GM12801 (cell line): ENCODE measurements around the gene GMPR2.

Source experiments
- TF ChIP-seq, protein P1 (sequence below): IDR thresholded peaks from one replicate; pipeline ENCODE4 v1.5.1; 2011; ENCODE audit warnings: control low read depth; ENCODE audit not compliant: insufficient read length; ENCODE audit errors: extremely low read depth

The GMPR2 gene

DNA sequence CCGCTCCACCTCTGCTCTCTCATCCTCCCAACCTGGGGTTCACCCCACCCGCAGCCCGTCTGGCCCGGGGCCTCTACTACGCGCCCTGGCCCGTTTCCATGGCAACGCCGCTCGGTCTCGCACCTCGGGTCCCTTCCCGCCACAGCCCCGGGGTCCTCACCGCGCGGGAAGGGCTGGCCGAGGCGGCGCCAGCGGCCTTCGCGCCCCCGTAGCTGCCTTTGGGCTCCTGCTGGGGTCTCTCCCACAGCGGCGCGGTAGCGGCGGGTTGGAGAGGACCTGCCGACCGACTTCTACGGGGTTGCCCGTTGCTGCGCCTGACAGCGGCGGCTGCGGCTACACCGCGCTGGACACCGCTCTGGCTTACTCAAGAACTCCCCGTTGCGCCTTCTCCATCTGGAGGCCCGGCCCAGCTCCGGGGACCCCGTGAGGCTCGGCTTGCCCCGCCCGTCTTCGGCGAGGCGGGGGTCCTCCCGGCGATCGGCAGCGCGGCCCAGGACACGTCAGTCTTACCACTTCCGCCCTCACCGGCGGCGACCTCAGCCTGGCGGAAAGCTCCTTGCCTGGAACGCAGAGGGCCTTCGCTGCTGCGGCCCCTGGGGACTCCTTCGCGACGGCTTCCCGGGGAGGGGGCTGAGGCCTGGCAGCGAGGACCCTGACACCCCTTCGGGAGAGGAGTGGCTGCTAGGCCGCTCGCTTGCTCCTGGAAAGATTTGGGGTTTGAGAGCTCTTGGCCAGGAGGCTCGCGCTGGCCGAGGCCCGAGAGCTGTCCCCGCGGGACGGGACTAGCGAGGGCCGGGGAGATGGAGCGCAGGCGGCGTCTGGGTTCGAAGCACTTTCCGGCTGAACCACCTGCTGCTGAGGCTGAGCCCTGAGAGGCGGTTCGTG is 37.3 kb upstream of the GMPR2 start, which contains the start of gene TM9SF1:
TM9SF1 (minus strand) TSS at position 256 of the 885 bp plus-strand sequence. CDS start 422 bp downstream, outside the sequence.
- TF ChIP-seq, protein P1, sequence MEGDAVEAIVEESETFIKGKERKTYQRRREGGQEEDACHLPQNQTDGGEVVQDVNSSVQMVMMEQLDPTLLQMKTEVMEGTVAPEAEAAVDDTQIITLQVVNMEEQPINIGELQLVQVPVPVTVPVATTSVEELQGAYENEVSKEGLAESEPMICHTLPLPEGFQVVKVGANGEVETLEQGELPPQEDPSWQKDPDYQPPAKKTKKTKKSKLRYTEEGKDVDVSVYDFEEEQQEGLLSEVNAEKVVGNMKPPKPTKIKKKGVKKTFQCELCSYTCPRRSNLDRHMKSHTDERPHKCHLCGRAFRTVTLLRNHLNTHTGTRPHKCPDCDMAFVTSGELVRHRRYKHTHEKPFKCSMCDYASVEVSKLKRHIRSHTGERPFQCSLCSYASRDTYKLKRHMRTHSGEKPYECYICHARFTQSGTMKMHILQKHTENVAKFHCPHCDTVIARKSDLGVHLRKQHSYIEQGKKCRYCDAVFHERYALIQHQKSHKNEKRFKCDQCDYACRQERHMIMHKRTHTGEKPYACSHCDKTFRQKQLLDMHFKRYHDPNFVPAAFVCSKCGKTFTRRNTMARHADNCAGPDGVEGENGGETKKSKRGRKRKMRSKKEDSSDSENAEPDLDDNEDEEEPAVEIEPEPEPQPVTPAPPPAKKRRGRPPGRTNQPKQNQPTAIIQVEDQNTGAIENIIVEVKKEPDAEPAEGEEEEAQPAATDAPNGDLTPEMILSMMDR, result no peak

DNA sequence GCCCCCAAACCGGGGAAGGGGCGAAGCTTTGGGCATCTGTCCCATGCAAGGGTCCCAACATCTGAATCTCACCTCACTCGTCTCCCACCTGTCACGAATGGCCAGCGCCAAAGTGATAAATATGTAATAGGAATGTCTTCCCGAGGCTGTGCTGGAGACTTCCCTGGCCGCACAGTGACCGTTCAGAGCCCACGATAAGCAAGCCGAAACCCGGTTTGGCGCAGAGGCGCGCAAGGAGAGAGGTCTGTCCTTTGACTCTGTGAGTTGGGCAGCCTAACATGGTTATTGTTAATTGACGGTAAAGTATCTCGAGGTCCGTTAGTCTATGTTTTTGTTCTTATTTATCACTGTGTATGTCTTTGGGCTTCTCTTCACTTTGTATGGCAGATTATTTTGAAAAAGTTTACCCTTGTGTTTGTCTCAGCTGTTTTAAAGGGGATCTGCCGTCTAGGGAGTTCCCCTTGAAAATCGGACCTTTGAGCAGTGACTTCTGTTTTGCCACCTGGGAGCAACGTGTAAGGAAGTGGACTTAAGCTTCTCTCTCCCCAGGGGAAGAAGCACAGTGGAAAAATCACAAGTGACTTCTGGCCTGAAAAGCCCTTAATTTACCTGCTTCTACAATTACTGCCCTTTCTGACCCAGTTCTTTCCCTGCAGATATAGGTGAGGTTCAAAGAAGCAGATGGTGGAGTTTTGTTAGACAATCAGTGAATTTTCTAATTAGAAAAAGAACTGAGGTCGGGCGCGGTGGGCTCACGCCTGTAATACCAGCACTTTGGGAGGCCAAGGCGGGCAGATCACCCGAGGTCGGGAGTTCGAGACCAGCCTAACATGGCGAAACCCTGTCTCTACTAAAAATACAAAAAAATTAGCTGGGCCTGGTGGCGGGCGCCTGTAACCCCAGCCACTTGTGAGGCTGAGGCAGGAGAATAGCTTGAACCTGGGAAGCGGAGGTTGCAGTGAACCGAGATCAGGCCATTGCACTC is 36.4 kb upstream of the GMPR2 start:
- TF ChIP-seq, protein P1, result no peak

DNA sequence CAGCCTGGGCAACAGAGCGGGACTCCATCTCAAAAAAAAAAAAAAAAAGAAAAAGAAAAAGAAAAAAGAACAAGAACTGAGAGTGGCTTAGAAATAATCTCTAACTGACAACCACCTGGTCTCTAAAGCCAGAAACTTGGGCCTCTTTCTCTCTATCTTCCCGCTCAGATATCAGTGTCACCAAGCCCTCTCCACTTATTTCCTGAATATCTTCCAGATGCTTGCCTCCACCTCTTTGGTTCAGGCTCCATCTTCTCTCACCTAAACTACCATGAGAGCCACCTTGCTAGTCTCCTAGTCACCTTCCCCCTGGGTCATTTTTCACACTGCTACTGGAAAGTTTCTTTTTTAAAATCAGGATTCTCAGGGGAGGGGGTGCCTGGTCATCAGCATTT is 35.7 kb upstream of the GMPR2 start:
- TF ChIP-seq, protein P1, result no peak

DNA sequence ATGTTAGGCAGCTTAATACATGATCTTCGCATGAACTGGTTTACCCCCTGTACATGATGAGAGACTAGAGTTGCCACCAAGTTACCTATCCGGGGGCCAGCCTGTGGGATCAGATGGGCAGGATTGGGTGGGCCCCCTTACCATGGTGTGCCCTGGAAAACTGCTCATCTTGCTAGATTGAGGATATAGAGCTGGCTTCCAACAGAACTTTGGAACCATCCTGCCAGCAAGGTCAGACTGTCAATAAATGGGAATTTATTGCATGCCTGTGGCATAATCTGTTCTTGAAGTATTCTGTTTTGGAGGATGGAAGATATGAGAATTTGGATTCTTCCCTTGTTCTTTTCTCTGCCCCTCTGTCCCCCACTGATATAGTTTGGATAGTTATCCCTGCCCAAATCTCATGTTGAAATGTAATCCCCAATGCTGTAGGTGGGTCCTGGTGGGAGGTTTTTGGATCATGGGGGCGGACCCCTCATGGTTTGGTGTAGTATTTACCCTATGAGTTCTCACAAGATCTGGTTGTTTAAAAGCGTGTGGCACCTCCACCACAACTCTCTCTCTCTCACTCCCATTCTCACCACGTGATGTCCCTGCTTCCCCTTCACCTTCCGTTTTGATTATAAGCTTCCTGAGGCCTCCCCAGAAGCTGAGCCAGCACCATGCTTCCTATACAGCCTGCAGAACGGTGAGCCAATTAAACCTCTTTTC is 33.8 kb upstream of the GMPR2 start:
- TF ChIP-seq, protein P1, result no peak

DNA sequence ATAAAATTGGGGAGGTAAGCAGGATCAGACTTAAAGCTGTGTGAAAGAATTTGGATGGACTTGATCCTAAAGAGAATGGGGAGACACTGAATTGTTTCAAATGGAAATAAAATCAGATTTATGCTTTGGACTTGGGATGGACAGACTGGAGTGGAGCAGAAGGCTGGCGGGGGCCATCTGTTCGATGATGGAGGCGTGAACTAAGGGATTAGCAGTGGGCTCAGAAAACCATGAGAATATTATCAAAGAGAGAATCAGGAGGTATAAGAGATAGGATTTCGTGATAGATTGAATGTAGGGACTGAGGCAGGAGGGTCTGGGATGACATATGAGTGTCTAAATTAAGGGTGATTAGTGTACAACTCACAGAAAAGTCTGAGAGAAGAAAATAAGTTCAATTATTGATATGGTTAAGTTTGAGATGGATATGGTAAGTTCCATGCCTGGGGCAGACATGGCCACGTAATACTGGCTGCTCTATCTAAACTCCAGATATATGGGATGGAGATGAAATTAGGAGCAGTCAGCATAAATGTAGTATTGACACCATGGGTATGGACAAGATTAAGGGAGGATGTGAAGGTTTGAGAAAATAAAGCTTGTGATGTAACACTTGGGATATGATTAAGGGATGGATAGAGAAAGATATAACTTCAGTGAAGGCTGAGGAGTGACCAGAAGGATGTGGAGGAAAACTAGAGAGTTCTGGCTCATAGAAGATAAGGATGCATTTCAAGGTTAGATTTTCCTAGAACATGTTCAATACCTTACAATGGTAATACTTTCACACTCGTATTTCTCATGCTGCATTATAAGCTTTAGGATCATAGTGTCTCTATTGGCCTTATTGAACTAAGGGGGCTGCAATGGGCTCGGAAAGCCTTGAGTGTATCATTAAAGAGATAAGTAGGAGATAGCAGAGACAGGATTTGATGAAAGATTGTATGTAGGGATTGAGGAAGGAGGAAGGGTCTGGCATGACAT is 28.3 kb upstream of the GMPR2 start:
- TF ChIP-seq, protein P1, result no peak

DNA sequence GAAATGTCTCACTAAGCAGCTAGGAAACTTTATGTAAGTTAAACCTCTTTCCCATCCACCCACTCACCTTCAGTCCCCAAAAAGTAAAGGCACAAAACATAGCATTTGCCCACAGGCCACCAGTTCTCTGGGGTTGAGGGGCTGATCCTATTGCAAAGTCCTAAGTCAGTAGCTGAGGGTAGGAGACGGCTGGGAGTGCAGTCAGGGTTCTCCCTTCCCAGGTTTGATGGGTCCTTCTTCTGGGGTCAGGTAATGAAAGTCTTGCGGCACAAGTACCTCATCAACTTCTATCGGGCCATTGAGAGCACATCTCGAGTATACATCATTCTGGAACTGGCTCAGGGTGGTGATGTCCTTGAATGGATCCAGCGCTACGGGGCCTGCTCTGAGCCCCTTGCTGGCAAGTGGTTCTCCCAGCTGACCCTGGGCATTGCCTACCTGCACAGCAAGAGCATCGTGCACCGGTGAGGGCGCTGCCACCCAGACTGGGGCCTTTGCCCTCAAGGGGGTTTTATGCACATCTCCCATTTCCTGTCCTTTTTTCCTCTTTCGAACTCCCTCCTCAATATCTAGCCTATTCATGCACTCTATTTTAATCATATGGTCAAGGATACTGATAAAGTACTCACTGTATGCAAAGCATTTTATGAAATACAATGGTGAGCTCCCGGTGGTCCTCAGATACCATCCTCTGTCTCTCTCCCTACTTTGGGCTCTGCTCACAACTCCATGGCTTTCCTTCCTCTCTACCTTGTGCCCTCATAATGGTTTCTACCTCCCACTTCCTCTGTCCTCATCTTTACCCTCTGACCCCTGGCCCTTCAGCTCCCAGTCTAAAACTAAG is 26.2 kb upstream of the GMPR2 start:
- TF ChIP-seq, protein P1, result no peak
